Osteoblast (primary cell): ENCODE data around the gene MOSMO. TPM values are rescaled to one million over a fixed set of nuclear protein-coding genes. Genes with fewer than 3 reads are reported as not detected.

ENCODE experiments used
- DNase-seq: peaks from one replicate; pipeline ENCODE4 v3.0.0; 2011; ENCODE audit warnings: low spot score, mixed read lengths; ENCODE audit not compliant: insufficient read length; ENCODE audit errors: missing footprints
- H2AFZ ChIP-seq: 2 replicates; pipeline ENCODE4 v1.6.0; 2011; ENCODE audit warnings: mild to moderate bottlenecking, low read length
- H3K27ac ChIP-seq: 2 replicates; pipeline ENCODE4 v1.5.1; 2011; ENCODE audit warnings: mild to moderate bottlenecking, low read depth, low read length, moderate library complexity
- H3K27me3 ChIP-seq: 2 replicates; pipeline ENCODE4 v1.6.0; 2012; ENCODE audit warnings: mild to moderate bottlenecking, control low read depth, inconsistent platforms, low read length, moderate library complexity; ENCODE audit not compliant: insufficient read depth
- H3K36me3 ChIP-seq: 2 replicates; pipeline ENCODE4 v1.5.1; 2011; ENCODE audit warnings: mild to moderate bottlenecking, low read length, control low read depth, moderate library complexity; ENCODE audit not compliant: insufficient read depth
- H3K4me1 ChIP-seq: 2 replicates; pipeline ENCODE4 v1.5.1; 2011; ENCODE audit warnings: mild to moderate bottlenecking, low read length, control low read depth, moderate library complexity; ENCODE audit not compliant: insufficient read depth
- H3K4me2 ChIP-seq: 2 replicates; pipeline ENCODE4 v1.6.0; 2011; ENCODE audit warnings: mild to moderate bottlenecking, low read length; ENCODE audit not compliant: insufficient read depth
- H3K4me3 ChIP-seq: fragments of 200-600 bp; sonication (generic); 3 replicates; pipeline ENCODE4 v1.5.1; 2012; ENCODE audit warnings: mild to moderate bottlenecking, low read length, inconsistent platforms; ENCODE audit not compliant: insufficient read depth
- H3K79me2 ChIP-seq: 2 replicates; pipeline ENCODE4 v1.6.0; 2012; ENCODE audit warnings: mild to moderate bottlenecking, low read length, control low read depth, inconsistent platforms; ENCODE audit not compliant: insufficient read depth
- H3K9me3 ChIP-seq: 2 replicates; pipeline ENCODE4 v1.5.1; 2011; ENCODE audit warnings: low read depth, low read length, control low read depth
- H4K20me1 ChIP-seq: 2 replicates; pipeline ENCODE4 v1.6.0; 2012; ENCODE audit warnings: mild to moderate bottlenecking, low read length, control low read depth; ENCODE audit not compliant: insufficient read depth
- total RNA-seq: library from RNA; depleted of rRNA; stranded (reverse); fragments of >200 nt; gene quantifications from 2 replicates; pipeline ENCODE4 v1.2.3, GENCODE V29; 2012
- TF ChIP-seq, protein P1 (sequence below): IDR thresholded peaks from 2 replicates; pipeline ENCODE4 v1.5.1; 2011; ENCODE audit warnings: mild to moderate bottlenecking, low read depth, low read length, moderate library complexity; ENCODE audit errors: extremely low read depth

The MOSMO gene
- total RNA-seq, 1 donor, result 15.2 TPM

- Histone ChIP-seq H3K4me3 (no peak overlapping the region), H3K79me2 (peaks cover 17% of the 10 kb centered on the region), H3K4me1 (no peaks in the 10 kb centered on the region), H3K27me3 (no peaks in the 10 kb centered on the region), H3K27ac (no peak overlapping the region), H3K9me3 (no peaks in the 10 kb centered on the region), H4K20me1 (peaks cover 4% of the 10 kb centered on the region), H2AFZ (no peak overlapping the region), H3K36me3 (no peaks in the 10 kb centered on the region), H3K4me2 (no peak overlapping the region)
- DNase-seq, result no peak
- TF ChIP-seq, protein P1, sequence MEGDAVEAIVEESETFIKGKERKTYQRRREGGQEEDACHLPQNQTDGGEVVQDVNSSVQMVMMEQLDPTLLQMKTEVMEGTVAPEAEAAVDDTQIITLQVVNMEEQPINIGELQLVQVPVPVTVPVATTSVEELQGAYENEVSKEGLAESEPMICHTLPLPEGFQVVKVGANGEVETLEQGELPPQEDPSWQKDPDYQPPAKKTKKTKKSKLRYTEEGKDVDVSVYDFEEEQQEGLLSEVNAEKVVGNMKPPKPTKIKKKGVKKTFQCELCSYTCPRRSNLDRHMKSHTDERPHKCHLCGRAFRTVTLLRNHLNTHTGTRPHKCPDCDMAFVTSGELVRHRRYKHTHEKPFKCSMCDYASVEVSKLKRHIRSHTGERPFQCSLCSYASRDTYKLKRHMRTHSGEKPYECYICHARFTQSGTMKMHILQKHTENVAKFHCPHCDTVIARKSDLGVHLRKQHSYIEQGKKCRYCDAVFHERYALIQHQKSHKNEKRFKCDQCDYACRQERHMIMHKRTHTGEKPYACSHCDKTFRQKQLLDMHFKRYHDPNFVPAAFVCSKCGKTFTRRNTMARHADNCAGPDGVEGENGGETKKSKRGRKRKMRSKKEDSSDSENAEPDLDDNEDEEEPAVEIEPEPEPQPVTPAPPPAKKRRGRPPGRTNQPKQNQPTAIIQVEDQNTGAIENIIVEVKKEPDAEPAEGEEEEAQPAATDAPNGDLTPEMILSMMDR, result no peak
Observed at GRCh38 chr16:22063888-22064467, 56.1 kb downstream of the MOSMO start.

DNA sequence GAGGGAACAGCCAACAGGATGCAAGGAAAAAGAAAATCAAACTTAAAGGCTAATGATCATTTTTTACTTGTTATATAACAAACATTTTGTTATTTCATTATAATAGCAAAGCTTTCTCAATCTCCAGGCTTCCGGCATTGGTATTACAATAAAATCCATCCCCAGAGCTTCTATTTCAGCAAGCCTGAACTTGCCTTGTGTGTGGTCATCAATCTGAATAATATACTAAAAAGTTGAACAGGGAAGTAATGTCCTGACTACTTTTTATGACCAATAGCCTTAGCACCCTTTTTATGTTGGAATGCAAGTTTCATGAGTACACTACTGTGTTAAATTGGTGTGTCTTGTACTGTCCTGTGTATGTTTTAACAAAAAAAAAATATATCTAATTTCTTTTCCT is 57.3 kb downstream of the MOSMO start:
- H3K27ac ChIP-seq, result no peak overlapping the region
- DNase-seq, result no peak
- H4K20me1 ChIP-seq, result peaks cover 7% of the 10 kb centered on the region
- TF ChIP-seq, protein P1, result no peak
- no peak overlapping the region for H3K4me2 ChIP-seq
- peaks cover 20% of the 10 kb centered on the region for H3K79me2 ChIP-seq
- H3K9me3 ChIP-seq, result no peaks in the 10 kb centered on the region
- H2AFZ ChIP-seq, result no peak overlapping the region
- H3K36me3 ChIP-seq, result no peaks in the 10 kb centered on the region
- H3K4me1 ChIP-seq, result peaks cover 3% of the 10 kb centered on the region
- H3K4me3 ChIP-seq, result no peak overlapping the region
- no peaks in the 10 kb centered on the region for H3K27me3 ChIP-seq

DNA sequence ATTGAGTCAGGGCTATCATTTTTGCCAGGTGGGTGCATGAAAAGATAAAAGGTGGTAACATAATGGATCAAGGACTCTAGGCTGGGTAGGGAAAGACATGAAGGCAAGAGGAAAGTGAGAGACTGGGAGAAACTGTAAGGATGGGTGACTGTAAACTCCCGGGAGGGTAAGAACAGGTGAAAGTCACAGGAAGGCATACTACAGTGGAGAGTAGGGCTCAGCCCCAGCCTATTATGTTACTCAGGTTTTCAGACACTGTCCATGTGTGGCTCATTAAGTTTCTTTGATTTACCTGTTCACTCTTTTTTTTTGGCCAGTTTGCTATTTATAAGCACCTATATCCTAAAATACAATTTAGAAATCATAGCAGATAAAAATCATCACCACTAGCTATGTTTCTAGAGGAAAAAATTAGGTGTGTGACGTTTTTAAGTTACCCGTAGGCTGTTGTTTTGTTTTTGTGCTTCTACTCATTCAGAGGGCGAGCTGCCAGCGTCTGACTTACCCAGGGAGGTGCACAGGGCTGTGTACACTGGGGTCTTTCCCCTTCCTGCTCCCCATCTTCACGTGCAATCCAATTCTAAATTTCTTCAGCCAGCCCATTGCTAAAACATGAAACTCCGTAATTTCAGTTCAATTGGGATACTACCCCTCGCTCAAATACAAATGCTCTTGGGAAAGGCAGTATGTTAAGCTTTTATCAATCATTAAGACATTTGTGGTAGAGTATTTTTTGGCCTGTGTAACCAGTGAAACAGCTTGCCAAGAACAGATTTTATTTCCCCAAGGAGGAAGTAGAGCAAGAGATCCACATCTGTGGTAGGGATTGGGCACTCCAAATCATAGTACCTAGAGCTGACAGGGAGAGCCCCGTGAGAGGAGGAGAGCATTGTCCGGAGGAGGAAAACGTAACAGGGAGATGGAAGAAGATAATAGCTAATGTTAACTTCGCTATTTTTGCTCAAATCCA is 62.7 kb downstream of the MOSMO start:
- Histone ChIP-seq H4K20me1 (peaks cover 17% of the 10 kb centered on the region), H3K27me3 (no peaks in the 10 kb centered on the region), H3K9me3 (no peaks in the 10 kb centered on the region), H3K79me2 (peaks cover 28% of the 10 kb centered on the region), H3K4me1 (peaks cover 16% of the 10 kb centered on the region), H3K27ac (no peak overlapping the region), H3K36me3 (no peaks in the 10 kb centered on the region), H3K4me2 (peak overlapping the region; percentile 27), H3K4me3 (no peak overlapping the region), H2AFZ (no peak overlapping the region)
- DNase-seq, result peak; percentile 41
- TF ChIP-seq, protein P1, result no peak

- DNase-seq, result no peak
- Histone ChIP-seq H3K36me3 (no peaks in the 10 kb centered on the region), H3K4me2 (peak overlapping the region; percentile 27), H3K4me1 (peaks cover 16% of the 10 kb centered on the region), H3K79me2 (peaks cover 28% of the 10 kb centered on the region), H4K20me1 (peaks cover 17% of the 10 kb centered on the region), H3K27ac (no peak overlapping the region), H3K4me3 (no peak overlapping the region), H3K9me3 (no peaks in the 10 kb centered on the region), H3K27me3 (no peaks in the 10 kb centered on the region), H2AFZ (no peak overlapping the region)
- TF ChIP-seq, protein P1, result no peak
Observed at GRCh38 chr16:22071331-22071910, 63.5 kb downstream of the MOSMO start.
